HG03139 (cell line): ENCODE measurements around the gene TSPAN9.

ENCODE experiments used
- ATAC-seq: cut with Tn5 transposase; IDR thresholded peaks from one replicate; pipeline ENCODE4 v1.9.1; 2021; ENCODE audit not compliant: unreplicated experiment

Gene TSPAN9, protein sequence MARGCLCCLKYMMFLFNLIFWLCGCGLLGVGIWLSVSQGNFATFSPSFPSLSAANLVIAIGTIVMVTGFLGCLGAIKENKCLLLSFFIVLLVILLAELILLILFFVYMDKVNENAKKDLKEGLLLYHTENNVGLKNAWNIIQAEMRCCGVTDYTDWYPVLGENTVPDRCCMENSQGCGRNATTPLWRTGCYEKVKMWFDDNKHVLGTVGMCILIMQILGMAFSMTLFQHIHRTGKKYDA

DNA sequence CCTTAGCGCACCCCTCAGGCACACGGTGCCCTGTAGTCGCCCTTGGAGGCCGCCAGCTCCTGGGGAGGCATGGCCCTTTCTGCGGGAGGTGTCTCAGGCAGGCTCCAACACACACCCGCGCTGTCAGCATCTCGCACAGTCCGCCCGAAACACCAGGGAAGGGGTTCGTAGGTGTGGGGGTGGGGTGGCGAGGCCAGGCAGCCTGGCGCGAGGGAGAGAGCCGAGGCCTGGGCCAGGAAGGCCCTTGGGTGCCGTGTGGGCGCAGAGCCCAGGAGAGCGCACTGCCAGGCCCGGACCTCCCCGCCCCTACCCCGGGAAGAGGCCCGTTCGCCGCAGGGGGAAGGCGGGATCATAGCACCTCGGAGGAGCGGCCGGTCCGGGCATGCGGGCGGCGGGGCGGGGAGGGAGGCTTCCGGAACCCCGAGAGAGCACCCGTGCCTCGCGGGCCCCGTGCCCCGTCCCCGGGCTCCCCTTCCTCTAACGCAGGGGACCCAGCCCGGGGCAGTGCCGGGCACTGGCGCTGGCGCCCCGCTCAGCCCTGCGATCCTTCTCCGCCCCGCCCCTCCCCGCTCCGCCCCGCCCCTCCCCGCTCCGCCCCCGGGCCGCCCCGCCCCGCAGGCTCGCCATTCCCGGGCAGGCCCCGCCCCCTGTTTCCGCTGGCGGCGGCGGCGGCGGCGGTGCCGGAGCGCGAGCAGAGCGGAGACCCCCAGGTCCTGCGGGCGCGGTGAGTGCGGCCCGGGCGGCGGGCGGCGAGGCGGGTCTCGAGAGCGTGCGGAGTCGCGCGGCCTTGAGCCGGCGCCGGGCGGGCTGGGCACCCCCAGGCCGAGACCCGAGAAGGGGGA is at the start of gene TSPAN9:
TSS of gene TSPAN9 (plus strand) at position 650 of the 842 bp plus-strand sequence. CDS start 123,815 bp downstream, outside the sequence.
- ATAC-seq: no peak

DNA sequence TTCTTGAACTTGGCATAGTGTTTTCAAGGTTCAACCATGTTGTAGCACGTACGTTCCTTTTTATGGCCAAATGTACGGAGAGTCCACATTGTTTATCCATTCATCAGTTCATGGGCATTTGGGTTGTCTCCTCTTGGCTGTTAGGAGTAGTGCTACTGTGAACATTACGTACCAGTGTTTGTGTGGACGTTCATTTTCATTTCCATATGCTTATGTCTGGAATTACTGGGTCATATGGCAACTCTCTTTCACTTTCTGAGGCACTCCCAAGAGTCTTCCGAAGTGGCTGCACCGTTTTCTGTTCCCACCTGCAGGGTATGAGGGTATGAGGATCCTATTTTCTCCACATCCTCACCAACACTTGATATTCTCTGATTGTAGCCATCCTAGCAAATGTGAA is 49.1 kb upstream of the TSPAN9 start:
- ATAC-seq: no peak

DNA sequence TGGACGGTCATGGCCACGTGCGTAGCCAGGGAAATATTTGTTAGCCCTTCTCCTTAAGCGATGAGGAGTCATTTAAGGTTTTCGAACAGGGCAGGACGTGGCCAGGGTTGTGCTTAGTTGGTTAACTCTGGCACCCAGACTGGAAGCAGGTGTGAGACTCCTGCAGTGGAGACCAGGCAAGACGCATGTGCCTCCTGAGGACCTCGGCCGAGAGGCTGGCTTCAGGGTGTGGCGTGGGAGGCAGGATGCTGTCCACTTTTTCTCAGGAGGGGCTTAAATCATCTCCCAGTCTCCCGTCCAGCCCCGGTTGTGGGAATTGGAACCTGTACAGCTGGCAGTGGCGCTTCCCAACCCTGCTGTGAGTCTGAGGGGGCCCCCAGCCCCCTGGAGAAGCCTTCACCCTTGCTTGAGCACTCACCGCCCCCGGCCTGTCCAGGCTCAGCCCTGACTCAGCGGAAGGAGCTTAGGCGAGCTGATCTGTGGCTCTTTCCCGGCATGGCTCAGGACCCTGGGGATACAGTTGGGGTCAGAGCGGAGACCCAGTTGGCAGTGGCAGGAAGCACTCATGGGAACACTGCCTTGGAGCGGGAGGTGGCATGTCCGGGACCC is 46.3 kb upstream of the TSPAN9 start:
- ATAC-seq: no peak

DNA sequence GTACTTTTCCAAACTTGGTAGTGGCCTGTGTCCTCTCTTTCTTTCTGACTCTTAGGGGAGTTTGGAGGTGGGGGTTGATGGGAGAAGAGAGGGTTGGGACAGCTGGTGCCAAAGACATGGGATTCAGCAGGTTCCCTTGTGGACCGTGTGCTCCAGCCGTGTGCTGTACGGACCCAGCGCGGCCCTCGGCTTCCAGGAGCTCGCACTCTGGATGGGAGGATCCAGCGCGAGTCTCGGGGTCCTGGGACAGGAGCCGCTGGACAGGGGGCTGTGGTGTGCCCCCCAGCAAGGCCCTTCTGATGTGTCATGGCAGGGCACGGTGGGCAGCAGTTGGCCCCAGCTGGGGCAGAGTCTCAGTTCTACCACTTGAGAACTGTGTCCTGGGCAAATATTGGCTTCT is 45.0 kb upstream of the TSPAN9 start:
- ATAC-seq: no peak

DNA sequence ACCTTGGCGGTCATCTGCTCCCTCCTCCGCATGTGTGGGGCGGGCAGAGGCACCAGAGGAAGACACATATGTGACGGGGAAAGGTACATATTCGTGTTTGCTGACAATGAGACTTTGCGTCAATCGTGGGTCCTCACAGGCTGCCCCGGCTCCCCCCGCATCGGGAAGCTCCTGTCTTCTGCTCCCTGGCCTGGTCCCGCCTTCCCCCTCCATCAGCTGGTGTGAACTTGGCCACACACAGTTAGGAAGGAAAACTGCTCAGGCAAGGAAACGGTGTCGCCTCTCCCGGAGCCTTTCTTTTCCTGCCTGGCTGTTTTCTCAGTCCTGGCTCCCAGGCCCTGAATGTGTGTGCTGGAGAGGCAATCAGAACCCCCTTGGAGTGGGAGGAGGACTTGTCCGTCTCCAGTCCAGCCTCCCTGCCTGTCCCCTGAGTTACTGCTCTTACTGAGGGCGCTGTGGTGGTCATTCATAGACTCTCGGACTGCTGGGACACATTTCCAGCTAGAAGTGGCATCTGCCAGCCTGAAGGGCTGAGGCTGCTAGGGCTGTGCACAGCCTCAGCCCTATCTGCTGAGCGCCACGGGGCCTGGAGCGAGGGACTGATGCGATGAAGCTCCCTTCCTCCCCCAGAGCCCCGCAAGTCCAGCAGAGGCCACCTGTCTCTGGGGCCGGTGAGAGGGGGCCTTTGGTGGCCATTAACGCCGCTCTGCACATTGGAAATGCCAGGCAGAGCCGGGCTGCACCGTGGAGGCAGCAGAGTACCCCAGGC is 44.2 kb upstream of the TSPAN9 start:
- no peak for ATAC-seq

DNA sequence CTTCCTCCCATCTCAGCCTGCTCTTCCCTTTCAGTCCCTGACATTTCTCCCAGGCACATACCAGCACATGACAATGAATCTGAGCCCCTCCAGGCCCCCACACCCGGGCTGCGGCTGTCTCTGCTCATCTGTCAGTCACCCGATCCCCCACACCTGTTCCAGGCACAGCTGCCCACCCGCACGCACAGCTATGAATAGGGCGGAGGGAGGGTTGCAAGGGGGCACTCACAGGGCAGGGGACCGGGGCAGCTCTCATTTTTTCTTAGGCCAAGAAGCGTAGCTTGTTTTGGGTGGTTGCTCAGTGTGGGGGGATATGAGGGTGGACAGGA is 43.7 kb upstream of the TSPAN9 start:
- no peak for ATAC-seq

DNA sequence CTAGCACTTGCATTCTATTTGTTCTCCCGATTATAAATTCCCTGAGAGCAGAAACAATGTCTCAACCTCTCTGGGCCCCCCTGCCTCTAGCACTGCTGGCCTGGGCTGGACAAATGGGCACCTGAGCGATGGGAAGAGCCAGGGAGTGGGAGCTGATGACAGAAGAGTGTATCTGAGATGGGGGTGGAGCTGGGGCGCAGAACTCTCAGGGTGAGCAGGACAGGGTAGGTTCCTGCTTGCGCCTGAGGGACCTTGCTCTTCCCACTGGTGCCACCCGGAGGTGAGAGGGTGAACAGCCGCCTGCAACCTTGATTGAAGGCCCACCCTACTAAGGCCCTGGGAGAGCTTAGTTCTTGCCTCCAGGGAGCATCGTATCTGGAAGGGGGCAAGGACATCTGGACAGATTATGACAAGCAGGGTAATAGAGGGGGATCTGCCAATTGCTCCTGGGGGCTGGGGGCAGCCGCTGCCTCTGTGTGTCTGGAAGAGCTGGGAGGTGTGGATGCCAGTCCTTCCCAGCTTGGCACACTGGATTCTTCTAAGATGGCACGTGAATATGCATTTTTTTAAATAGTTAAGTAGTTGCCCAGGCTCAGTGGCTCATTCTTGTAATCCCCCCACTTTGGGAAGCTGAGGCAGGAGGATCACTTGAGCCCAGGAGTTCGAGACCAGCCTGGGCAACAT is 43.0 kb upstream of the TSPAN9 start:
- ATAC-seq: no peak

DNA sequence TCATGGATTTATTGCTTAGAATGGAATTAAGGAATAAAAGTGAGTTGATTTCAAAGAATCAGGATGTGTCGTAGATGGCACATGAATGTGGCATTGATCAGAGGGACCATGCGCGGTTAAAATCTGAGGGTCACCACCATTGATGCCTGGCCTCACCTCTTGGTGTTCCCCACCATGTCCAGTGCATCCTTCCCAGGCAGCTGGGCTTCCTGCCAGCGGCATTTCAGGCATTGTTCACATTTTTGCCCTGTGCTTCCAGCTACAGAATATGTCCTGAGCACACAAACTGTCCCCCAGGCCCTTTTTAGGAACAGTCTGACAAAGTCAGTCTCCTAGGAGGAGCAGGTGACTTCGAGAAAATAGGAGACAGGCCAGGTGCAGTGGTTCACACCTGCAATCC is 42.0 kb upstream of the TSPAN9 start:
- ATAC-seq: no peak

DNA sequence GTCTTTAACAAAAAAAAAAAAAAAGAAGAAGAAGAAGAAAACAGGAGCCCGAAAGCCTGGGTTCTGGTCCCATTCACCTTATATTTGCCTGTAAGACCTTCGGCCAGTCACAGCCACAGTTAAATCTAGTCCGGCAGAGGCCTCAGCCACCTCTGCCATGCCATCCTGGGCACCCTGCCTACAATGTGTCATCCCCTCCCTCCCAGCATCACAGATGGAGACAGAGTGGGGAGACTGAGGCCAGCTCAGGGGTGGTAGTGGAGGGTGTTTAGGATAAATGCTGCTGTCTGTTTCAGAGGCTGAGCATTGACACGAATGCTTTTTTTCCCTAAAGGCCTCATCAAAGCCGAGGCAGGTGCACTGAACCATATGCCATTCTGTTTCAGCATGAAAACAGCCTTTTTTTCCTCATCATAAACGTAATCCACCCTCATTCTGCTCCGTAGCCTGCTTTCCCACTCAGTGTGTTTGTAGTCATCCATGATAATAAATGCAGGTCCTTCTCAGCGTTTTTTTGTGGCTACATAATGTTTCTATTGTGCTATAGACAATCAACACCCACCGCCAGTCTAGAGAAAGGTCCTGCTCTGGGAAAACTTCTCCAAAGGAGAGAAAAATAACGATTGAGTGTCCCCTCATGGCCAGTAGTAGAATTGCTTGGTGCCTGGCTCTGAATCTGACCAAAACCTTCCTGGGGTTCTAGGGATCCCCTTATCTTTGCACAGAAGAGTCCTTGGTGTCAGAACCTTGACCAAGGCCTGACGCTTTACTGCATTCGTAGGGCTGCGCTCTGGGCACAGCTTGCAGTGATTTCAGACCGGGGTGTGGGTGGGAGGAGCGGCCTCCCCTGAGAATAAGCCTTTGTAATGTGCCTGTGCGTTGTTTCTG is 41.1 kb upstream of the TSPAN9 start:
- no peak for ATAC-seq

DNA sequence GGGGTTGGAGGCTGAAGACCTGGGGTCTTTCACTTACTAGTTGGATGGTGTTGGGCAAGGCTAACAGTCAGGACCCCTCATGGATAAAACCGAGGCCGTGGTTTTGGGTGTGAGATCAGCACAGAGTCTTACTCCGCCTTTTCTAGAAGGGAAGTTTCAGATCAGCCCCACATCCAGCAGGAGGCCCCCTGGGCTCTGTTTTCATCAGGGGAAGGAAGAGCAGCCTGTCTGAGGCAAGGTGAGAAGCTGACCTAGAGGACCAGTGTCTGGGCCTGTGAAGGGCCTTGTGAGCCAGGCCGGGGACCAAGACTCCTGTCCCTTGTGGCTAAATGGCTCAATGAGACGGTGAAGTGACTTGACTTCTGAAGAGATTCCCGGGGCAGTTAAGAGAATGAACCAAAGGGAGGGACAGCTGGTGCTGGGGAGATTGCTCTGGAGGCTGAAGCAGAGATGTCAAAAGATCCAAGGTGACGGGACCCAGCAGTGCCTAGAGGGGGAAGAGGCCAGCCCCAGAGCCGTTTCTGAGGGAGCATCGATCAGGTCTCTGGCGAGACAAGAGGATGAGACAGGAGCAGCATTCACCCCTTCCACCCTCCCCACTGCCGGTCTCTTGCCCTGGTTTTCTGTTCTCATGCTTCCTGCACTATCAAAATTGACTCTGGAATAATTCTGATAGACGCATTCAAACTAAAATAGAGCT is 40.1 kb upstream of the TSPAN9 start:
- ATAC-seq: no peak

DNA sequence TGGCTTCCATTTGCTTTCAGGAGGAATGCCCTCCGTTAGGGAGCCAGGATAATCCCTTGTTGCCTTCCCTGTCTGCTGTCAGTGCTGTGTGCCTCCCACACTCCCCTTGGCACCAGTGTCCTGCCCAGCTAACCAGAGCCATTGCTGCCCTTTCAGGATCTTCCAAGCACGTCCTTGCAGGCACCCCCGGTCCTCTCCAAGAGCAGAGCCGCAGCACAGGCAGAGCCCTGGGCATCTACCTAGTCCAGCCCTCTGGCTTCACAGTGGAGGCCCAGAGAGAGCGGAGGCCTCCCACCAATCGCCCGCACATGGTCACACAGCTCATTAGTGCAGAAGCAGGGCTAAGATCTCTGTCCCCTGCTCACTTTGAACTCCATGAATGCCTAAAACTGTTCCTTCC is 39.0 kb upstream of the TSPAN9 start:
- no peak for ATAC-seq

DNA sequence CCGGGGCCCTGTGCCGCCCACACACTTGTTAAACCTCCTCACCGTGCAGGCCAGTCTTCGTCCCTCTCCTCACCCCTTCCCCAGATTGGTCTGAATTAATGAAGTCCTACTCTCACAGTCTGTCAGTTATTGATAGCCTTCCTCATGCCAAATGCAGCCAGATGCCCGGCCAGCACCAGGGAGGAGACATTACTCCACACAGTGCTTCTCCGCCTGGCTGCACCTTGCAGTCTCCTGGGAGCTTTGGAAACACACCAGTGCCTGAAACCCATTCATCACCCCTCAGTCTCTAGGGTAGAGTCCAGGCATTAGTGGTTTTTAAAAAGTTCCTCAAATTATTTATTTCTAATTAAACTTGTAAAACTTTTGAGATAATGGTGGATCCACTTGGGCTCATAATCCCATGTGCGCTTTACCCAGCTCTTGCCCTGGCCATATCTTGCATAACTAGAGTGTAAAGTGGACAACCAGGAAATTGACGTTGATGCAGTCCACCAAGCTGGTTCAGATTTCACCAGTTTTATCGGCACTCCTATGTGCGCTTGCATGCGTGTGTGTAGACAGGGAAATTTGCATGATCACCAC is 38.2 kb upstream of the TSPAN9 start:
- ATAC-seq: no peak

DNA sequence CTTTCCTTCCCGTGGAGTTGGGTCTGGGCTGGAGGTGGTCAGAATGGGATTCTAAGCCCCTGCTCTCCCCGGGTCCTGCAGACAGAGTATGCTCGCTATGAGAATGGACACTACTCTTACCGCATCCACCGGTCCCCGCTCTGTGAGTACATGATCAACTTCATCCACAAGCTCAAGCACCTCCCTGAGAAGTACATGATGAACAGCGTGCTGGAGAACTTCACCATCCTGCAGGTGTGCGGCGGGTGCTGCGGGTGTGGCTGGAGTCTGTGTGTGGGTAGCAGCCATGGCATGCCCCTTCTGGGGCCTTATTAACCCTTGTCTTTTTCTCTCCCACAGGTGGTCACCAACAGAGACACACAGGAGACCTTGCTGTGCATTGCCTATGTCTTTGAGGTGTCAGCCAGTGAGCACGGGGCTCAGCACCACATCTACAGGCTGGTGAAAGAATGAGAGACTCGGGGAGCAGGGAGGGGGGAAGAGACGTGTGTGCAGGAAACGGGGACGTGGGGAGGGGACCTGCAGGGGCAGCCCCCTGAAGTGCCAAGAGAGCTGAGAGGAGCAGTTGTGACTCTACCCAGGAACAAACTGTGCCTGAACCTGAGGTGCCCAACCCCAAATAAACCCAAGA is 37.0 kb upstream of the TSPAN9 start:
- ATAC-seq: no peak

DNA sequence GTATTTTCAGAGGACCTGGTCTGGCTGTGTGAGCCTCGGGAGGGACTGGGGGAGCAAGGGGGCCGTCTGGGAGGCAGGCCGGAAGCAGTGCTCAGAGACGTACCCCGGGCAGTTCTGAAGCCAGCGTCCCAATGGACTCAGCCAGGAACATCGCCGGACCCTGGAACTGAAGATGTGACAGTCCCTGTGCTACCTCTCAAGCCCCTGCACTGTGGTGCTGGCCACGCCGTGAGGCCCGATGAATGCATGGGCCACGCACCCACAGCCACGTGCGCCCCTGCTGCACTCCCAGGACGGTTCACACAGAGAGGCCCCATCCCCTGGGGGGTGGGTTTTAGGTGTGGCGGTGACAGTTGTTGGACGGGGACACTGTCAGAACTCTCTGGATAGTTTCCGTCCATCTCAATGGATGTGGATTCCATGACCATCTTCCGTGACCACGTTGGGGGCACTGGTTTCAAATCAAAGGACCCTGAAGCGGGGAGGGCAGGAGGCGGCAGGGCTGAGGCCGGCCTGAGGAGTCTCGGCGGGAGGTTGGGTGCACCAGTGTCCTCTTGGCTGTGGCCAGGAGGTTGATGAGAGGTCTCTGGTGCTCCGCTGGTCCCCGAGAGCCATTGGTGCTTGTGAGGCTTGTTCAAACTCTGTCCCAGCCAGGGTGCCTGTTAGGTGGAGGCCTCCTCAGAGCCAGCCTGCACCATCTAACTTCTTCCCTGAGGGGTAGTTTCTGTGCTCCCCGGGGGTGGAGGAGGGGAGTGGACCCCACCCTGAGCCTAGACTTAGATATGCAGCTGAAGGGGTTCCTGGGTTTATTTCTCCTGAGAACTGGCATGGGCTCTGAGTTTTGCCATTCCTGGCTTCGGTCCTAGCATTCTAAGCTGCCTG is 36.3 kb upstream of the TSPAN9 start:
- no peak for ATAC-seq

DNA sequence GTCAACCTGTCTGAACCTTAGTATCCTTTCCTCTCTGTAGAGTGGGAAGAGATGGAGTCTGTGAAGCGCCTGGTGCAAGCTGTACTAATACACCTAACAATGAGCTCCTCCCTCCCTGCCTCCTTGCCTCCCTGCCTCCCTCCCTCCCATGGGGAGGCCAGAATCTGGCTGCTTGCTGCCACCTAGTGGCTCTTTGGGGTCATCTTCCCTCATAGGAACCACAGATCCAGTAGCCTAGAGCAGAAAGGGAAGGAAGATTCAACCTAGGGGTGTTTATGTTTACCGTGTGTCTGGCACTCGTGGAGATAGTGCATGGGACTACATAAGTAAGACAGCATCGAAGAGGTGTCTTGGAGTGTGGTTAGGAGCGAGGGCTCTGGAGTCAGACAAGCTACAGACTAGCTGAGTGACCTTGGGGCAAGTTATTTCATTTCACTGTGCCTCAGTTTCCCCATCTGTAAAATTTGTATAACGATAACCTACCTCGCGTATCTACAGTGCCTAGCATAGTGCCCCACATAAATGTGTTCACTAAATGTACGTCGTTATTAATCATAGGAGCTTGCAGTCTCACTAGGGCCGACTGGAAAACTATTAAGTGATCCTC is 35.5 kb upstream of the TSPAN9 start:
- ATAC-seq: no peak

DNA sequence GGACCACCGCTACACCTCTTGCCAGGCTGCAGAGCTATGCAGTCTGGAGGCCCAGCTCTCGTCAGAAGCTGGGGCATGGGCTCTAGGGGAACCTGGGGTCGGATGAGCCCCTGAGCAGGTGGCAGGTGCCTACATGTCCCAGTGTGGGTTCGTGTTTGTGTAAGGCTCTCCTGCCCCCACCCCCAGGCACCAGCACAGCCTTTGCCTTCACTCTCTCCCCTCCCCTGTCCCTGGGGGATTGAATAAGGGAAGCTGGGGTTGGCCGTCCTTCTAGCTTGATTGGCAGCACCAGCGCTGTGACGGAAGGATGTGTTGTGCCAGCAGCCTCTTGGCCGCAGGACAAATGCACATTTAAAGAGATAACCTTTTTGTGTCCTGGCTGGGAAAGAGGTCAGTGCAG is 34.8 kb upstream of the TSPAN9 start:
- ATAC-seq: no peak

DNA sequence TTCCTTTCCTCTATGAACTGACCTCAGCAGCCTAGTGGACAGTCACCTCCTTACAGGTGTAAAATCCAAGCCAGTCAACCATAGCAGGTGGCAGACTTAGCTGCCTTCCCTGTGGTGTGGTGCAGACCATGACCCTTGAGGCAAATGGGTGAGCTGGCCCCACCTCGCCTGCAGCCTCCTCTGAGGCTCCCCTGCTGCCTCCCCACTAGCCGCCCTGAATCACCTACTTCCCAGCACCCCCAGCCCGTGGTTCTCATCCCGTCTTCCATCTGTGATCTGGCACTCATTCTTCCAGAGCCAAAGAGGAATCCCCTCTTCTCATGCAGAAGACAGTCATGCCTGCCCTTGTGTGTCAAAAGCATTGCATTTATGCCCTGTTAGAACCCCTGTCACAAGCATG is 34.4 kb upstream of the TSPAN9 start:
- ATAC-seq: no peak
